Pancreas (tissue), 10 donors: ENCODE data around the gene RNF214. TPM values are rescaled to one million over a fixed set of nuclear protein-coding genes. Genes with fewer than 3 reads are reported as not detected.

ENCODE experiments used
- ATAC-seq, 4 donors: fragments of 200-7000 bp; cut with Tn5 transposase; one replicate each; pipeline versions ENCODE4 v1.8.0 to v1.9.1; 2020; ENCODE audit warnings: mild to moderate bottlenecking in 4 of 4, moderate library complexity in 4 of 4
- DNase-seq, 6 donors: peaks; one replicate each; pipeline ENCODE4 v3.0.0-alpha.2; 2020
- FAIRE-seq: peaks from 2 replicates; lab custom pipeline; 2012; peaks lifted over from hg19 to GRCh38; lab: Jason Lieb, UNC
- H3K27ac ChIP-seq, 4 donors: fragments of 200-600 bp; sonication (generic); 1 replicate in 3 of 4; 2 replicates in 1 of 4; pipeline versions ENCODE4 v1.5.0 to v1.8.0; 2020
- H3K27me3 ChIP-seq, 4 donors: fragments of 200-600 bp; one replicate each; pipeline ENCODE4 v1.8.0; 2021
- H3K36me3 ChIP-seq, 3 donors: fragments of 200-600 bp; sonication (generic) in 1 of 3; one replicate each; pipeline versions ENCODE4 v1.5.0 to v1.8.0; 2020 to 2021
- H3K4me1 ChIP-seq, 3 donors: fragments of 200-600 bp; one replicate each; pipeline ENCODE4 v1.8.0; 2021
- H3K4me3 ChIP-seq, 4 donors: fragments of 200-600 bp; sonication (generic) in 2 of 4; one replicate each; pipeline versions ENCODE4 v1.5.0 to v1.8.0; 2020 to 2021
- H3K9me3 ChIP-seq, 4 donors: fragments of 200-600 bp; one replicate each; pipeline ENCODE4 v1.8.0; 2021
- WGBS, 2 donors: extraction: QIAGEN DNeasy Blood & Tissue Kit; methylation state at CpG; one replicate each; pipeline ENCODE4 v1.1.7; 2013; 5-methylcytosine and 5-hydroxymethylcytosine counted together
- intact Hi-C, 3 donors: fragments of 100-400 bp; cut with DNase I; formaldehyde crosslinking; loops; one replicate each; pipeline versions ENCODE4 v1.11.1 to v1.14.2; 2022
- polyA plus RNA-seq, 2 donors: library from polyadenylated mRNA; stranded (reverse); fragments of 200-250 nt; gene quantifications; one replicate each; pipeline ENCODE4 v1.2.3, GENCODE V29; 2013
- total RNA-seq, 6 donors: library from RNA; stranded (reverse); fragmentation: NEBNext Ultra II Directional in 4 of 6; extraction: Animal tissue kit (Norgen Biotek cat#: 25700) in 4 of 6; gene quantifications; one replicate each; pipeline versions ENCODE4 v1.2.1 to v1.2.4, GENCODE V29; 2021 to 2023
- TF ChIP-seq, protein P1 (sequence below), 4 donors: fragments of 200-600 bp; sonication (generic) in 3 of 4; IDR thresholded peaks; one replicate each; pipeline versions ENCODE4 v1.5.0 to v1.8.0; 2021; ENCODE audit warnings: antibody characterized with exemption in 4 of 4
- donor health status: healthy with polysubstance abuse.
- donor health status: DM: no; HTN: no; CAD: no; lungs with moderate emphysema.
- donor health status: DM: no; HTN: no; CAD: no.
- donor health status: control.
- donor health status: control.
- donor health status: Bipolar disorder and iron deficiency.
- donor health status: DM: yes; HTN: yes; CAD: no.
- donor health status: DM: no; HTN: no; CAD: no.
- donor health status: DM: no; HTN: no; CAD: no.
- donor health status: DM: yes; HTN: yes; CAD: no.

Gene RNF214
- total and polyA plus RNA-seq, 8 donors = 14.0 to 23.8 (median 19.0) TPM

DNA sequence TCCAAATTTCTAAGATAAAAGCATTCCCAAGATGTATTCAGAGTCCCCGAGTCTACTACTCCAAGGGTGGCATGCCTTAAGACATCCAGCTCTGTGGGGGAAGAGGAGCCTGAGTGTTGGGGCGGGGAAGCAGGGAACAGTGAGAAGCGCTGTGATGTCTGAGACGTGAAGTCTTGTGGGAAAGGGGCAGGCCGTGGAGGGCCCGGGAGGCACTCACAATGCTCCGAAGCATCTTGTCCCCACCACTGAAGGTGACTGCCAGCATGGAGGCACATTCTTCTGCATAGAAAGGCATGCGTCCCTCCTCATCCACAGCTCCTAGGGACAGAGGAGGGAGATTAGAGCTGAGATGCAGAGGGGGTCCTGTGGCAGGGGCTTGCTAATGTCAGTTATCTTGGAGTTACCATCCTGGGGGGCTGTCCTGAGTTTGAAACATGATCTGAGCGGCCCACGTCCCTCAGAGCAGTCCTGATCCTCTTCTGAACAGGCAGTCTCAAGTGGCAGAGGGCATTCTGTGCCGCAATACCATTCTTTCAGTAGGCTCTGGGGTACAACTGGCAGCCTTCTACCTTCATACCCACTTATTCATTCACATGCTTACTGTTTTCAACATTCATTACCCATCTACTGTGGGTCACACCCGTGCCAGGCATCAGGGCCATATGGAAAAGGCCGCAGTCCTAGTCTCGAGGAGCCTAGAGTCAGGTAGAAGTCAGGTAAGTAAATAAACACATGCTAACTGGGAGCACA, 9.3 kb upstream of the RNF214 start:
- H3K4me3 ChIP-seq = no peak overlapping the region
- TF ChIP-seq, protein P1, sequence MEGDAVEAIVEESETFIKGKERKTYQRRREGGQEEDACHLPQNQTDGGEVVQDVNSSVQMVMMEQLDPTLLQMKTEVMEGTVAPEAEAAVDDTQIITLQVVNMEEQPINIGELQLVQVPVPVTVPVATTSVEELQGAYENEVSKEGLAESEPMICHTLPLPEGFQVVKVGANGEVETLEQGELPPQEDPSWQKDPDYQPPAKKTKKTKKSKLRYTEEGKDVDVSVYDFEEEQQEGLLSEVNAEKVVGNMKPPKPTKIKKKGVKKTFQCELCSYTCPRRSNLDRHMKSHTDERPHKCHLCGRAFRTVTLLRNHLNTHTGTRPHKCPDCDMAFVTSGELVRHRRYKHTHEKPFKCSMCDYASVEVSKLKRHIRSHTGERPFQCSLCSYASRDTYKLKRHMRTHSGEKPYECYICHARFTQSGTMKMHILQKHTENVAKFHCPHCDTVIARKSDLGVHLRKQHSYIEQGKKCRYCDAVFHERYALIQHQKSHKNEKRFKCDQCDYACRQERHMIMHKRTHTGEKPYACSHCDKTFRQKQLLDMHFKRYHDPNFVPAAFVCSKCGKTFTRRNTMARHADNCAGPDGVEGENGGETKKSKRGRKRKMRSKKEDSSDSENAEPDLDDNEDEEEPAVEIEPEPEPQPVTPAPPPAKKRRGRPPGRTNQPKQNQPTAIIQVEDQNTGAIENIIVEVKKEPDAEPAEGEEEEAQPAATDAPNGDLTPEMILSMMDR (IDR thresholded peaks at IDR 0.05) = no peak
- intact Hi-C loops = loop anchor here in 2 of 3 donors (5.0 to 10.0 kb wide), 4 partner anchors 36 to 358 kb away; no protein-coding TSS in a partner anchor
- peak in 1 of 6 donors; percentile 25 for DNase-seq
- no peak for FAIRE-seq
- peaks cover 0 to 20% (median 5%) of the 10 kb centered on the region in 3 donors for H3K36me3 ChIP-seq
- WGBS, 2 donors = 93 to 97% methylated on average over 14 of the region's 14 CpGs
- no peaks in the 10 kb centered on the region for H3K9me3 ChIP-seq
- no peak overlapping the region for H3K27ac ChIP-seq
- H3K4me1 ChIP-seq = peaks cover 22 to 31% (median 27%) of the 10 kb centered on the region in 3 donors
- ATAC-seq = no peak
- H3K27me3 ChIP-seq = no peaks in the 10 kb centered on the region

DNA sequence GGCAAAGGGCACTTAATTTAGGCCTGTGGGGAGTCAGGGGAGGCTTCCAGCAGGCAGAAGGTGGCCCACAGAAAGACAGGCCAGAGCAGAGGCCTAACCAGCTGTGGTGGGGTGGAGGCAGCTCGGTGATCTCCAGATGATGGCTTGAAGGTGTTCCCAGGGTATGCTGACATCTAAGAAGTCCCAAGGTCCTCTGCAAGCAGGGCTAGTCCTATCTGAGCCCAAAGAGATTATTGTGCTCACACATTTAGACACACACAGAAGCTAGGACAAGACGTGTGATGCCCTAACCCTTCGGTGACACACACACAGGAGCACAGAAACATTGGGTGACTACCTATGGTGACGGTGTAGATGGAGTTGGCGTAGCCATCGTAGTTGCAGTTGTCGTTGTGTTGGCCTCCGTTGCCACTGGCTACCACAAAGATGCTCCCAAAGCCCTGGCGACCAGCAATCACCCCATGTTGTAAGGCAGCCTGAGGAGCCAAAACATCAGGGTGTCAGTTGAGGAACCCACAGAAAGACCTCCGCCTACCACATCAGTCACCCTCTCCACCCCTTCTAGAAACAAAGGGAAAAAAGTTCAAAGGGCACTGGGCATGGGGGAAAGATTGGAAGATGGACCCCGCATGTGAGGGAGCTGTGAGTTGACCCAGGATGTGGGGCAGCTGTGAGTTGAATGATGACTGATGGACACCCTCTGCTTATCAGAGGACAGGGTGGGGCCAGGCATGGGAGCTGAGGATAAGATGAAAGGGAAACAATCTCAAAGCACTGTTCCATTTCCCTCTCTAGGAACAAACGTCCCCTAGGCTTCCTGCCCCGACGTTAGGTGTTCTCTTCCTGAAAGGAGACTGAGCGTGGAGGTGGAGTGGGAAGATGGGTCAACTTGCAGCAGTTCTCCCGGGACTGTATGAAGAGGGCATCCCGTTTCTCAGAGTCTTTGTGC, 8.5 kb upstream of the RNF214 start:
- no peak overlapping the region for H3K27ac ChIP-seq
- peaks cover 1 to 19% (median 5%) of the 10 kb centered on the region in 3 donors for H3K36me3 ChIP-seq
- WGBS, 2 donors = 80 to 87% methylated on average over 17 of the region's 17 CpGs
- peaks cover 19 to 25% (median 24%) of the 10 kb centered on the region in 3 donors for H3K4me1 ChIP-seq
- no peaks in the 10 kb centered on the region for H3K9me3 ChIP-seq
- intact Hi-C loops = loop anchor here in 2 of 3 donors (5.0 to 10.0 kb wide), 4 partner anchors 37 to 359 kb away; no protein-coding TSS in a partner anchor
- H3K4me3 ChIP-seq = no peak overlapping the region
- H3K27me3 ChIP-seq = no peaks in the 10 kb centered on the region
- DNase-seq (peak in 1 of 6 donors; percentile 7), ATAC-seq (no peak), FAIRE-seq (no peak)
- TF ChIP-seq, protein P1 (IDR thresholded peaks at IDR 0.05) = no peak

DNA sequence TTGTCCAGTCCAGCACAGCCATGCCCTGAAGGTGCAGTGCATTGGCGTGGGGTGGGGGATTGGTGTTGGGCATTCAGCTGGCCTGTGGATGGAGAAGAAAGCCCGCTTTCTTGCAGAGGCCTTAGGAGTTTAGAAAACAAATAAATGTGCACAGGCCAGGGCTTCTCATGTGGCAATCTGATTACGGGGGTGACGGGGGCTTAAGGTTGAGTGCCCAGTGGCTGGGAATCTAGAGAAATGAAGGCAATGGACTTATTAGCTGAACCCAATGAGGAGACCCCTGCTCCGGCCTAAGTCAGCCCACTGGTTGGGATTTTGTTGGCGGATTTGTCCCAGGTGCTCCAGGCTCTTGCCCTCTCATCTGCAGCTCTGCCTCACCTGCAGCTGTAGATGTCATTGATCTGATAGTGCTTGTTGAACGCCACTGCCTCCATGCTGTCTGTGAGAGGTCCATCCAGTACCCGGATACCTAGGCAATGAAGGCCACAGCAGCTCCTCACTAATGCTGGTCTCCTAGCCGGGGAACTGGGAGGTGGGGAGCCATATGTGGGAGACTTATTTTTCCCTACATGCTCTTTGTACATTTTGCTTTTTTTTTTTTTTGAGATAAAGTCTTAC, 6.8 kb upstream of the RNF214 start:
- H3K36me3 ChIP-seq = peaks cover 5 to 20% (median 12%) of the 10 kb centered on the region in 3 donors
- H3K4me1 ChIP-seq = peaks cover 3 to 20% (median 15%) of the 10 kb centered on the region in 3 donors
- H3K27me3 ChIP-seq = no peaks in the 10 kb centered on the region
- DNase-seq (peak in 1 of 6 donors; percentile 10), ATAC-seq (no peak), FAIRE-seq (no peak)
- H3K9me3 ChIP-seq = no peaks in the 10 kb centered on the region
- H3K4me3 ChIP-seq = no peak overlapping the region
- intact Hi-C loops = loop anchor here in 1 of 3 donors (10.0 kb wide), 2 partner anchors 121 to 361 kb away; no protein-coding TSS in a partner anchor
- WGBS, 2 donors = 90 to 93% methylated on average over 9 of the region's 9 CpGs
- H3K27ac ChIP-seq = no peak overlapping the region
- TF ChIP-seq, protein P1 (IDR thresholded peaks at IDR 0.05) = no peak

DNA sequence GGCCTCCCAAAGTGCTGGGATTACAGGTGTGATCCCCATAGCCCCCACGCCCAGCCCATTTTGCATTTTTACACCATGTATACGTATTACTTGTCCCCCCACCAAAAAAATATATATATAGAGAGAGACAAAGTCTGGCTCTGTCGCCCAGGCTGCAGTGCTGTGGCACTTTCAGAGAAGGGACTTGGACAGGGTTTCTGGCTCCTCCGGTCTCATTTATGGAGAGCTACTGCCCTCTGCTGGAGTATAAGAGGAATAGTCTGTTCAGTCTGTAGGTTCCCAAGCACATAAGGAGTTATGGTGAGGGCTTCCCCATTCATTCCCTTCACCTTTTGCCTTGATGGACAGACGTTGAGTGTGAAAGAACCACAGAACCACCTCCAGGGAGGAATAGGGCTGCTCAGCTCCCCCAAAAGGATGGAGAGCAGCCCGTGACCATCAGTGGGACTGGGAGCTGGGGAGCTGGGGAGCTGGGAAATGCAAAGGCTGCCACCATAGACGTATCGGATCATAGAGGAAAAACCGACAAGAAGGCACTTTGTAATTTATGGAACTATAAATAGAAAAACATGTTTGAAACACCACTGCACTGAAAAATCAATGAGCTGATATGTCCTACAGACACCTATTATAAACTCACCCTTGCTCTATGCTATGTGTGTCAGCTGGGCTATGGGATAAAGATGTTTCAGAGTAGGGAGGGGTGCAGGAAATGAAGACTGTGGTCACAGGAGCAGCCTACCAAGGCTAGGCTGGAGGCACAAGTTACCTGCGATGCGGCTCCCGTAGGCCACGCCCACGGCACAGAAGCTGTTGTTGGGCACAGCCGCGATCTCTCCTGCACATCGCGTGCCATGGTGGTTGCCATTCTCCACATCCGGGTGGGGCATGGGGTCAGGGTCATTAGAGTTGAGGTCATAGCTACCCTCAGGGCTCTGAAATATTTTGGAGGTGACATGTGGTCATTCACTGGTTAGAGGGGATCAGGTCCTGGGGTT, 5.8 kb upstream of the RNF214 start:
- WGBS, 2 donors = 58 to 64% methylated on average over 19 of the region's 19 CpGs
- Histone ChIP-seq H3K36me3 (peaks cover 5 to 20% (median 12%) of the 10 kb centered on the region in 3 donors), H3K4me1 (peaks cover 6 to 17% (median 10%) of the 10 kb centered on the region in 3 donors), H3K27me3 (no peaks in the 10 kb centered on the region), H3K9me3 (no peaks in the 10 kb centered on the region), H3K27ac (no peak overlapping the region), H3K4me3 (no peak overlapping the region)
- DNase-seq (peak in 3 of 6 donors; percentile 57 to 64 (median 63)), FAIRE-seq (peak; percentile 13), ATAC-seq (peak; percentile 81 to 93 (median 88))
- TF ChIP-seq, protein P1 (IDR thresholded peaks at IDR 0.05) = peak; percentile 49 to 72 (median 64)
- intact Hi-C loops = loop anchor here in 1 of 3 donors (10.0 kb wide), 2 partner anchors 122 to 362 kb away; no protein-coding TSS in a partner anchor
